AG08396 (cell line): ENCODE results near the gene FGR.

Experiments used
- DNase-seq: peaks from one replicate; pipeline ENCODE4 v3.0.0; 2012; ENCODE audit warnings: low spot score, mixed read lengths

Gene FGR

GRCh38 chr1:27615346-27616192 lies 19.4 kb downstream of the FGR start:
- DNase-seq: no peak

- DNase-seq: no peak
These were observed 20.2 kb downstream of the FGR start for GRCh38 chr1:27614625-27615344.

GRCh38 chr1:27614043-27614624 lies 20.9 kb downstream of the FGR start:
- no peak for DNase-seq

- no peak for DNase-seq
These were observed 22.3 kb downstream of the FGR start for GRCh38 chr1:27612718-27613117.

- no peak for DNase-seq
These were observed 23.5 kb downstream of the FGR start for GRCh38 chr1:27611450-27611849.

- no peak for DNase-seq
These were observed 25.3 kb downstream of the FGR start for GRCh38 chr1:27609618-27610240.

- DNase-seq: no peak
These were observed 25.8 kb downstream of the FGR start for GRCh38 chr1:27609210-27609555.

- no peak for DNase-seq
These were observed 27.7 kb downstream of the FGR start for GRCh38 chr1:27607239-27607804.

- no peak for DNase-seq
These were observed 28.2 kb downstream of the FGR start for GRCh38 chr1:27606708-27607238.

GRCh38 chr1:27605796-27606707 lies 28.9 kb downstream of the FGR start:
- DNase-seq: peak; percentile 69

GRCh38 chr1:27605300-27605766 lies 29.7 kb downstream of the FGR start:
- no peak for DNase-seq

- no peak for DNase-seq
These were observed 30.2 kb downstream of the FGR start for GRCh38 chr1:27604579-27605299.

GRCh38 chr1:27603681-27604578 lies 31.1 kb downstream of the FGR start, which contains the start of gene AHDC1:
Gene AHDC1, minus strand, starts transcription at chr1:27604144. Its CDS starts 52,029 bp downstream, at chr1:27552115.
- peak; percentile 94 for DNase-seq

GRCh38 chr1:27603309-27603680 lies 31.7 kb downstream of the FGR start:
- peak; percentile 71 for DNase-seq

- DNase-seq: peak; percentile 84
These were observed 32.3 kb downstream of the FGR start for GRCh38 chr1:27602462-27603308.

GRCh38 chr1:27601771-27602461 lies 33.1 kb downstream of the FGR start:
- peak; percentile 57 for DNase-seq

GRCh38 chr1:27601321-27601770 lies 33.6 kb downstream of the FGR start:
- DNase-seq: no peak
